Endodermal cell (in vitro differentiated cells): ENCODE data around the gene RAI14. TPM values are rescaled to one million over a fixed set of nuclear protein-coding genes. Genes with fewer than 3 reads are reported as not detected.

Experiments
- DNase-seq: peaks from one replicate; pipeline ENCODE4 v3.0.0-alpha.2; 2017
- H3K27ac ChIP-seq: 2 replicates; pipeline ENCODE4 v1.5.1; 2013; ENCODE audit warnings: mild to moderate bottlenecking, low read depth, low read length, moderate library complexity
- H3K27me3 ChIP-seq: 2 replicates; pipeline ENCODE4 v1.6.1; 2013; ENCODE audit warnings: mild to moderate bottlenecking, low read length, moderate library complexity; ENCODE audit not compliant: insufficient read depth, control insufficient read depth, poor library complexity, severe bottlenecking
- H3K36me3 ChIP-seq: 2 replicates; pipeline ENCODE4 v1.7.0; 2013; ENCODE audit warnings: mild to moderate bottlenecking, low read length, moderate library complexity; ENCODE audit not compliant: control insufficient read depth, insufficient read depth
- H3K4me1 ChIP-seq: one replicate; pipeline ENCODE4 v1.7.0; 2013; ENCODE audit warnings: low read length; ENCODE audit not compliant: control insufficient read depth, insufficient read depth
- H3K4me3 ChIP-seq: 2 replicates; pipeline ENCODE4 v1.5.1; 2013; ENCODE audit warnings: mild to moderate bottlenecking, low read length, moderate library complexity
- H3K9ac ChIP-seq: 2 replicates; pipeline ENCODE4 v1.6.1; 2013; ENCODE audit warnings: mild to moderate bottlenecking, low read length, moderate library complexity; ENCODE audit not compliant: poor library complexity, severe bottlenecking; ENCODE audit errors: extremely low read depth
- H3K9me3 ChIP-seq: 2 replicates; pipeline ENCODE4 v1.6.1; 2013; ENCODE audit warnings: mild to moderate bottlenecking, low read length, moderate library complexity; ENCODE audit not compliant: control insufficient read depth
- H3K27ac Mint-ChIP-seq: 2 replicates; pipeline ENCODE4 v1.8.0; 2020; ENCODE audit warnings: mixed read lengths
- H3K27me3 Mint-ChIP-seq: 2 replicates; pipeline ENCODE4 v1.8.0; 2021; ENCODE audit warnings: mild to moderate bottlenecking, mixed read lengths; ENCODE audit not compliant: insufficient read depth
- H3K36me3 Mint-ChIP-seq: 2 replicates; pipeline ENCODE4 v1.8.0; 2020; ENCODE audit warnings: low read depth, mixed read lengths
- H3K4me1 Mint-ChIP-seq: 2 replicates; pipeline ENCODE4 v1.8.0; 2020; ENCODE audit warnings: mixed read lengths
- H3K4me3 Mint-ChIP-seq: 2 replicates; pipeline ENCODE4 v1.8.0; 2020; ENCODE audit warnings: mild to moderate bottlenecking, moderate library complexity, mixed read lengths
- H3K9me3 Mint-ChIP-seq: 2 replicates; pipeline ENCODE4 v1.8.0; 2020; ENCODE audit warnings: mild to moderate bottlenecking, mixed read lengths
- WGBS, 2 experiments: methylation state at CpG; one replicate each; pipeline versions ENCODE4 v1.1.5 to v1.1.7; 2013; ENCODE audit warnings: missing lambda C conversion rate in 2 of 2, mixed read lengths in 1 of 2; ENCODE audit not compliant: insufficient coverage in 1 of 2, insufficient read length in 1 of 2; 5-methylcytosine and 5-hydroxymethylcytosine counted together
- total RNA-seq, 2 donors: library from RNA; stranded (reverse); fragmentation: NEBNext Ultra II Directional in 1 of 2; extraction: Animal tissue kit (Norgen Biotek cat#: 25700) in 1 of 2; gene quantifications; 2 replicates in 1 of 2; 3 replicates in 1 of 2; pipeline ENCODE4 v1.2.1, GENCODE V29; 2021
- TF ChIP-seq, protein P1 (sequence below): fragments of 200-600 bp; sonication (generic); conservative IDR thresholded peaks from 2 replicates; pipeline ENCODE4 v1.5.0; 2021; ENCODE audit warnings: antibody characterized with exemption, mild to moderate bottlenecking

RAI14 gene
- total RNA-seq, 2 donors from 2014 or later, result 66.6 to 87.5 TPM

DNA sequence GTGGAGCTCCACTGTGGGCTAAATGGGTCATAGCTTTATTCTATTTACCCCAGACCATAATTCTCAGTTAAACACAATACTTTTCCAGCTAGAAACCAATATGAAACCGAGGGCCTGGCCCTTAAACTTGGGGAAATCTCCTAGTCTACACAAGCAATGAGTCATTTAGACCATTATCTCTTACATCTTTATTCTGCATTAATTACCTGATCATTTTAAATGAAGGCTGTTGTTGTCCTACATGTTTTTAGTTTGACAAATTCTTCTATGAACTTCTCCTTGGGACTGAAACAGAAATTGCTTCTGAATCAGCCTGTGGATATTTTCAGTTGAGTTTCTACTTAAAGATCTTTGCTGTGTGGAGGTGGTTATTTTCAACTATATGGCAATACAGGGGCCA, 37.9 kb downstream of the RAI14 start:
- no peak overlapping the region for H3K27ac Mint-ChIP-seq
- DNase-seq, result no peak
- no peaks in the 10 kb centered on the region for H3K27me3 Mint-ChIP-seq
- WGBS, 2 experiments, result 90 to 100% methylated on average over 1 of the region's 1 CpG
- H3K36me3 Mint-ChIP-seq, result peaks cover 25% of the 10 kb centered on the region
- Histone ChIP-seq H3K27ac (no peak overlapping the region), H3K36me3 (peaks cover 40% of the 10 kb centered on the region), H3K27me3 (no peaks in the 10 kb centered on the region), H3K9ac (no peak overlapping the region), H3K4me1 (no peaks in the 10 kb centered on the region), H3K9me3 (peaks cover 2% of the 10 kb centered on the region), H3K4me3 (no peak overlapping the region)
- TF ChIP-seq, protein P1, sequence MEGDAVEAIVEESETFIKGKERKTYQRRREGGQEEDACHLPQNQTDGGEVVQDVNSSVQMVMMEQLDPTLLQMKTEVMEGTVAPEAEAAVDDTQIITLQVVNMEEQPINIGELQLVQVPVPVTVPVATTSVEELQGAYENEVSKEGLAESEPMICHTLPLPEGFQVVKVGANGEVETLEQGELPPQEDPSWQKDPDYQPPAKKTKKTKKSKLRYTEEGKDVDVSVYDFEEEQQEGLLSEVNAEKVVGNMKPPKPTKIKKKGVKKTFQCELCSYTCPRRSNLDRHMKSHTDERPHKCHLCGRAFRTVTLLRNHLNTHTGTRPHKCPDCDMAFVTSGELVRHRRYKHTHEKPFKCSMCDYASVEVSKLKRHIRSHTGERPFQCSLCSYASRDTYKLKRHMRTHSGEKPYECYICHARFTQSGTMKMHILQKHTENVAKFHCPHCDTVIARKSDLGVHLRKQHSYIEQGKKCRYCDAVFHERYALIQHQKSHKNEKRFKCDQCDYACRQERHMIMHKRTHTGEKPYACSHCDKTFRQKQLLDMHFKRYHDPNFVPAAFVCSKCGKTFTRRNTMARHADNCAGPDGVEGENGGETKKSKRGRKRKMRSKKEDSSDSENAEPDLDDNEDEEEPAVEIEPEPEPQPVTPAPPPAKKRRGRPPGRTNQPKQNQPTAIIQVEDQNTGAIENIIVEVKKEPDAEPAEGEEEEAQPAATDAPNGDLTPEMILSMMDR, result no peak
- H3K9me3 Mint-ChIP-seq, result no peaks in the 10 kb centered on the region
- H3K4me3 Mint-ChIP-seq, result no peak overlapping the region
- peaks cover 20% of the 10 kb centered on the region for H3K4me1 Mint-ChIP-seq

DNA sequence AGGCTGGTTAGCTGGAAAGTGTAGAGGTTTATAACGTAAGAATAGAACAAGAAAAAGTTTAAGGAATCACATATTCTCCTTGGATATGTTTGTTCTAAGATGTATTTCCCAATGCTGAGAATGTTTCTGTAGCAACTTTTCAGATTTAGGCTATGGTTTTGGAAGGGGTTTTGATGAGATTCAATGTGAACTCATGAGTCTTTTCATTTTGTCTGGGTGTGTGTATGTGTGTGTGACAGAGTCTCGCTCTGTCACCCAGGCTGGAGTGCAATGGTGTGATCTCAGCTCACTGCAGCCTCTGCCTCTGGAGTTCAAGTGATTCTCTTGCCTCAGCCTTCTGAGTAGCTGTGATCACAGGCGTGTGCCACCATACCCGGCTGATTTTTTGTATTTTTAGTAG, 38.6 kb downstream of the RAI14 start:
- TF ChIP-seq, protein P1, result no peak
- DNase-seq, result no peak
- H3K9me3 ChIP-seq, result no peaks in the 10 kb centered on the region
- H3K4me3 Mint-ChIP-seq, result no peak overlapping the region
- no peak overlapping the region for H3K9ac ChIP-seq
- H3K9me3 Mint-ChIP-seq, result no peaks in the 10 kb centered on the region
- peaks cover 20% of the 10 kb centered on the region for H3K36me3 Mint-ChIP-seq
- 92 to 100% methylated on average over 2 to 4 of the region's 4 CpGs for WGBS, 2 experiments
- no peak overlapping the region for H3K4me3 ChIP-seq
- H3K27ac ChIP-seq, result no peak overlapping the region
- peaks cover 26% of the 10 kb centered on the region for H3K4me1 Mint-ChIP-seq
- H3K27ac Mint-ChIP-seq, result peak overlapping the region; percentile 44
- peaks cover 35% of the 10 kb centered on the region for H3K36me3 ChIP-seq
- no peaks in the 10 kb centered on the region for H3K27me3 Mint-ChIP-seq
- no peaks in the 10 kb centered on the region for H3K27me3 ChIP-seq
- H3K4me1 ChIP-seq, result peaks cover 5% of the 10 kb centered on the region

DNA sequence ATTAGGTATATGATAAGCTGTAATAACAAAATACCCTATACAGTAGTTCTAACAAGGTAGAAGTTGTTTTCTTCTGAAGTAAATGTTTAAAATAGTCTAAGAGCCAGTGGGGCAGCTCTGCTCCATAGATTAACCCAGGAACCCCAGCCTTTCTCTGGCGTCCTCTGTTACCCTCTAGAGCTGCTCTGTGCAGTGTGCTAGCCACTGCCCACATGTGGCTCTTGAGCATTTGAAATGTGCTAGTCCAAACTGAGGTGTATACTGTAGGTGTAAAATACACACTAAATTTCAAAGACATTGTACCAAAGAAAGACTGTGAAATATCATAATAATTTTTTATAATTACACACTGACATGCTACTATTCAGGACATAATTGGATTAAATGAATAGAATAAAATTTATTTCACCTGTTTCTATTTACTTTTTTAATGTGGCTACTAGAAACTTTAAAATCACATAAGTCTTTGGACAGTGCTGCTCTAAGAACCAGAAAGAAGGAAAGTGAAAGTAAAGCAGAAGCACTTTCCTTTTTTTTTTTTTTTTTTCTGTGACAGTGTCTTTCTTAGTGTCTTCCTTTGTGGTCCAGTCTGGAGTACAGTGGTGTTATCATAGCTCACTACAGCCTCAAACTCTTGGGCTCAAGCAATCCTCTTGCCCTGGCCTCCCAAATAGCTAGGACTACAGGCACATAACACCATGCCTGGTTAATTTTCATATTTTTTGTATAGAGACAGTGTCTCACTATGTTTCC, 39.3 kb downstream of the RAI14 start:
- Histone ChIP-seq H3K9me3 (no peaks in the 10 kb centered on the region), H3K27me3 (no peaks in the 10 kb centered on the region), H3K27ac (no peak overlapping the region), H3K4me3 (no peak overlapping the region), H3K9ac (no peak overlapping the region), H3K4me1 (peaks cover 7% of the 10 kb centered on the region), H3K36me3 (peaks cover 28% of the 10 kb centered on the region)
- TF ChIP-seq, protein P1, result no peak
- H3K36me3 Mint-ChIP-seq, result peaks cover 12% of the 10 kb centered on the region
- no peak overlapping the region for H3K27ac Mint-ChIP-seq
- no peaks in the 10 kb centered on the region for H3K27me3 Mint-ChIP-seq
- 100% methylated on average over 1 of the region's 1 CpG for WGBS, 2 experiments
- peaks cover 27% of the 10 kb centered on the region for H3K4me1 Mint-ChIP-seq
- peak; percentile 20 for DNase-seq
- no peak overlapping the region for H3K4me3 Mint-ChIP-seq
- no peaks in the 10 kb centered on the region for H3K9me3 Mint-ChIP-seq
